Measurements from ENCODE around the gene LCT.
A peak's percentile ranks its signal among the peaks of the same experiment; 100 is the strongest.
"Not testable (repeated sequence)": the region's sequence is repeated elsewhere in the genome, so short reads cannot be mapped to it uniquely, and the experiment has no call there.

The LCT gene

DNA sequence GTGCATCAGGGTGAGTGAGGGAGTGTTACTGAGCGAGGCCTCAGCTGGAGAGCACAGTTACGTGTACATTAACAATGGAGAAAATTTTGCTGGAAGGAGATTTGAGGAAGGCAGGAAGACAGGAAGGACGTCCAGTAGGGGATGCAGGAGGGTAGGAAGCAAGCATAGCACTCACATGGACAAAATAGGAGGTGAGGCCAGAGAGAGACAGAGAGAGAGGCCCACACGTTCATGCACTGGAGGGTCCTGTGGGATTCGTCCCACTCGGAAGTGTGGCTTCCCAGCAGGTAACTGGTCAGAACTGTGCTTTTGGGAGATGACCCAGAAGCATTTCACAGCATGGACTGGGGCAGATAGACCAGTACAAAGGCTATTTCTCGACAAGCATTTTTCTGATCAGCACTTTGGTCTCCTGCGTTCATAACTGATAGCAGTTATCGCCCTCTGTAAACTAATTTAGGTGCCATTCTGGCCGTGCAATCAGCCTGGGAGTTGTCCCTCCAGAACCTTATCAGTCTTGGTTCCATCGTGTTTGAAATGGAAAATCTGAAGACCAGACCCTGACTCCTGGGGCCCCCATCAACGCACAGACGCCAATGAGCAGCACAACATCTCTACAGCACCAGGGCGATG, 5.7 kb downstream of the LCT start:
- DNase-seq: no peak

DNA sequence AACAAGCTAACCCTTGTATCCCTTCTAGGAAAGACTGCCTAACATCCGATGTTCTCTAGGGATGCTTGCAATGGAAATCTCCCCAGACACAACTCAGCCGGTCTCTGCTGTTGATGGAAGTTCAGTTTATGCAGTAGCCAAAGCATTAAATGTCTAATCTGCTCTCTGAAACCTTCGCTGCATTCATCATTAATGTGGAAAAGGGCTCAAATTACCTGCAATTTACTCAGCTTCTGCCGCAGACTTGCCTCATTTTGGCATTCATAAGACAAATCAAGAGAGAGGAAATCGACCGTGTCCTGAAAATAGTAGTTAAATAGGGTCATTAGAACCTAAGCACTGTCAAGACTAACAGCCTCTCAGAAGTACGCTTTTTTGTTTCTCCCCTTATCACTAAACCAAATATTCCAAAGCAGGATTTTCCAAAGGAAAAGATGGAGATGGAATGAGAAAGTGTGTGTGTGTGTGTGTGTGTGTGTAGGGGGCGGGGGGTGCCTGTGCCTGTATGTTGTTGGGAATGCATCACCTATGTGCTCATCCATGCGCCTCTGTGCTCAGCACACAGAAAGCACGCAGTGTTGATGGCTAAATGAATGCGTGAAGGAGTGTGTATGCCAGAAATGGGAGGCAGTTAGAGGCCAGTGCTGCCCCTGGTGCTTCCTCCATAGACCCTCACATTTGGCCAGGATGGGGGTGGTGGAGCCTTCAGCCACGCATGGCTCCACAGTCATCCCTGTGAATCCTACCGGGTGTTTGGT, 7.4 kb downstream of the LCT start:
- DNase-seq: no peak

DNA sequence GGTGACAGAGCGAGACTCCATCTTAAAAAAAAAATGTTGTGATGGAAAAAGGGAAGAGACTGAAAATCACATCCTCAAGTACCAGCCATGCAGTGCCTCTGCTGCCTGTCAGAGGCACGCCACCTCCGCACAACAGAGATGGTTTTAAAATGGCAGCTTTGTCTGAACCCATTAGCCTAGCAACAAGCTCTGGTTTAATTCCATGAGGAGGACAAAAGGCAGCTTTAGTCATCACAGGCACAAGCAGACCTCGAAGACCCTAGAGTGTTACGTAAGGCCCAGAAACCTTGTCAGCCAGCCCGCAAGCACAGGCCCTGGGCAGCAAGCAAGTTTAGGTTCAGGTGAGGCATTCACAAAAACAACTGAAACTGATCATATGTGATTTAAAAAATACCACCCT, 10.4 kb downstream of the LCT start:
- DNase-seq: no peak

GRCh38 chr2:135825550-135826176, 11.3 kb downstream of the LCT start:
- no peak for DNase-seq

GRCh38 chr2:135825131-135825530, 11.9 kb downstream of the LCT start:
- DNase-seq: no peak

GRCh38 chr2:135822855-135823254, 14.1 kb downstream of the LCT start:
- DNase-seq: no peak

- peak; percentile 9 for DNase-seq
Observed at GRCh38 chr2:135821190-135821589, 15.8 kb downstream of the LCT start.

GRCh38 chr2:135820003-135820618, 16.9 kb downstream of the LCT start:
- peak; percentile 35 for DNase-seq

GRCh38 chr2:135818937-135819610, 17.9 kb downstream of the LCT start:
- peak; percentile 26 for DNase-seq

- no peak for DNase-seq
Observed at GRCh38 chr2:135817951-135818350, 19.0 kb downstream of the LCT start.

- no peak for DNase-seq
Observed at GRCh38 chr2:135817466-135817865, 19.5 kb downstream of the LCT start.

DNA sequence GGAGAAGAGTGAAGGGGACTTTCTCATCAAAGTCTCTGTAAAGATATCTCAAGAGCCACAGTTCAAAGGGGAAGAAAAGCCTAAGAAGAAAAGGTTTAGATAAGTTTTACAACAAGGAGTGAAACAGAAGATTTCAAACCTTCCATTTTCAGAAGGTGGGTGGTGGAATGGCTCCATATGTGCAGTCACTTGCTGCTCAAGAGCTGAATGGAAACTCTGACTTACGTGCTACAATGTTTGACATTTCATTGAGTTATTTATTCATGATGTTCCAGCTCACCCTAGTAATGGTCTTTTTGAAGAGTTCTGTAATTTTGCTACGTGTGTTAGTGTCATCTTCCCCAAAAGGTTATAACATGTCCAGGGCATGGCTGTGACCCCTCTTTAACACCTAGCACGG, 21.7 kb downstream of the LCT start:
- DNase-seq: no peak

DNA sequence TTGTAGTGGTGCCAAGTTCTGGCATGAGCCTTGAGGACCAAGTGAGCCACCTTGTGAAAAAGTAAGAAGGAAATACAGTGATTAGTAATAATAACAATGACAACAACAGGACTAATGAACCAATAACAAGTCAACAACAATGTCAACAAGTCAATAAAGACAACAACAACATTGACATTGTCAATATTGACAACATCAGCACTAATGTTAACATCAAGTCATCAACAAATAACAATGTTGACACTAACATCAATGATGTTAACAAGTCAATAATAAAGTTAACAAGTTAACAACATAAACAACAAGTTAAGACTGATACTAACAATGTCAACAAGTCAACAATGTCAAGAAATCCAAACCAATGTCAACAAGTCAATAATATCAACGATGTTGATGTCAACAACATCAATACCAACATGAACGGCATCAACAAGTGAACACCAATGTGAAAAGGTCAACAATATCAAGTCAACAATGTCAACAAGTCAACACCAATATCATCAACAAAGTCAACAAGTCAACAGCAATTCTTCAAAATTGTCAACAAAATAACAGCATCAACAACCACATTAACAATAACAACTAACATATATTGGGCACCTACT, 24.0 kb downstream of the LCT start:
- DNase-seq: no peak

GRCh38 chr2:135807874-135808273, 29.1 kb downstream of the LCT start:
- not testable (repeated sequence) for DNase-seq

DNA sequence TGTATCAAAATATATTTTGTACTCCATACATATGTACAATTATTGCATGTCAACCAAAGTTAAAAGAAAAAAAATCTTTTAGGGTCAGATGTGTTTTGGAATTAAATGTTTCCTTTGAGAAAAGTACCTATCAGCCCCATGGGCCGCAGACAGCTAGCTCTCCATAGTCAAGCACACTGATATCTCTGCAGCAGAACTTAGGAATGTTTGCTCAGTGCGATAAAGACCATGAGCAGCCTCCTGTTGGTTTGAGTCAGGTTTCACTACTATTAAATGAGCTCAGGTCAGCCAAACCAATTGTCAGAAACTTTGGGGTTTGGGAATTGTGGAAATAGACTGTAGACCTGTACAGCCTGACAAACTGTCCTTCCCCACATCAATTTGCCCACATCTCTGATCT, 33.7 kb downstream of the LCT start:
- no peak for DNase-seq

GRCh38 chr2:135802350-135802749, 34.6 kb downstream of the LCT start:
- no peak for DNase-seq

- DNase-seq: peak; percentile 63
Observed at GRCh38 chr2:135800513-135801460, 36.2 kb downstream of the LCT start.

- DNase-seq: no peak
Observed at GRCh38 chr2:135799738-135800137, 37.2 kb downstream of the LCT start.

DNA sequence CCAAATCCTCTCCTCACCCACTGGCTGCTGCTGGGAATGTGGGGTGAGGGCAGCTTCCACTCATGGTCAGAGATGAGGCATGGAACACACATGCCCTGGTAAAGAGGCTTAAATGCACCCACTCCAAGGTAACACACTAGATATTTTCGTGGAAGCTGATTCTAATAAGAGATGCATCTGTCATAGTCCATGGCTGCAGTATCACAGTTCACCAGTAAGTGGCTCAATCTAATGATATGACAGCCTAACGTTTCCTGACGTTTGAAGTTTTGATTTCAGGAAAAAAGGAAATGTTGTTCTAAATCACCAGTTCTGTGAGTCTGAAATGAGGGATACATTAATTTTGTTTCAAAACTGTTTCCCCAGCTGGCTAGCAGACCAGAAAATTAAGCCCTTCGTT, 38.2 kb downstream of the LCT start:
- no peak for DNase-seq

- no peak for DNase-seq
Observed at GRCh38 chr2:135798275-135798705, 38.7 kb downstream of the LCT start.

- peak; percentile 83 for DNase-seq
Observed at GRCh38 chr2:135797497-135798274, 39.3 kb downstream of the LCT start.
